GM23338 (cell line): ENCODE measurements around the gene LRRC47. TPM values are rescaled to one million over a fixed set of nuclear protein-coding genes. Genes with fewer than 3 reads are reported as not detected.
A peak's percentile ranks its signal among the peaks of the same experiment; 100 is the strongest.

Experiments used
- ATAC-seq: fragments of 200-7000 bp; cut with Tn5 transposase; 3 replicates; pipeline ENCODE4 v1.9.1; 2020
- DNase-seq: peaks from one replicate; pipeline ENCODE4 v3.0.0-alpha.2; 2015; ENCODE audit warnings: low spot score
- H2AFZ ChIP-seq: fragments of 200-600 bp; sonication (generic); 2 replicates; pipeline ENCODE4 v1.8.0; 2016; ENCODE audit warnings: antibody characterized with exemption, mild to moderate bottlenecking, moderate library complexity
- H3F3A ChIP-seq: fragments of 200-600 bp; sonication (generic); replicated peaks from 2 replicates; pipeline ENCODE4 v1.8.0; 2017; ENCODE audit warnings: antibody characterized with exemption, mixed run types, low read depth
- H3K27ac ChIP-seq: fragments of 200-600 bp; sonication (generic); 2 replicates; pipeline ENCODE4 v1.6.1; 2016; ENCODE audit warnings: low read depth
- H3K27me3 ChIP-seq: fragments of 200-600 bp; sonication (generic); 2 replicates; pipeline ENCODE4 v1.8.0; 2016; ENCODE audit warnings: mild to moderate bottlenecking, mixed run types, moderate library complexity; ENCODE audit not compliant: insufficient read depth
- H3K36me3 ChIP-seq: fragments of 200-600 bp; sonication (generic); 2 replicates; pipeline ENCODE4 v1.8.0; 2016; ENCODE audit warnings: mild to moderate bottlenecking; ENCODE audit not compliant: insufficient read depth
- H3K4me1 ChIP-seq: fragments of 200-600 bp; sonication (generic); 2 replicates; pipeline ENCODE4 v1.8.0; 2016; ENCODE audit warnings: mild to moderate bottlenecking, moderate library complexity; ENCODE audit not compliant: insufficient read depth
- H3K4me2 ChIP-seq: fragments of 200-600 bp; sonication (generic); 2 replicates; pipeline ENCODE4 v1.7.1; 2017; ENCODE audit warnings: mixed run types
- H3K4me3 ChIP-seq: fragments of 200-600 bp; sonication (generic); 2 replicates; pipeline ENCODE4 v1.6.1; 2016; ENCODE audit warnings: mixed run types
- H3K79me2 ChIP-seq: fragments of 200-600 bp; sonication (generic); replicated peaks from 2 replicates; pipeline ENCODE4 v1.8.0; 2017; ENCODE audit warnings: mild to moderate bottlenecking; ENCODE audit not compliant: insufficient read depth
- H3K9me2 ChIP-seq: fragments of 200-600 bp; sonication (generic); 2 replicates; pipeline ENCODE4 v1.8.0; 2017; ENCODE audit not compliant: insufficient read depth
- H4K20me1 ChIP-seq: fragments of 200-600 bp; sonication (generic); replicated peaks from 2 replicates; pipeline ENCODE4 v1.8.0; 2017; ENCODE audit warnings: mild to moderate bottlenecking; ENCODE audit not compliant: insufficient read depth
- H3K27ac Mint-ChIP-seq: 2 replicates; pipeline ENCODE4 v1.8.0; 2020; ENCODE audit warnings: inconsistent platforms, mild to moderate bottlenecking, moderate library complexity, mixed read lengths
- H3K27me3 Mint-ChIP-seq: 3 replicates; pipeline ENCODE4 v1.8.0; 2022; ENCODE audit warnings: low read depth, mild to moderate bottlenecking, moderate library complexity, mixed read lengths, inconsistent platforms; ENCODE audit not compliant: insufficient read depth, poor library complexity
- H3K36me3 Mint-ChIP-seq: 3 replicates; pipeline ENCODE4 v1.8.0; 2021; ENCODE audit warnings: low read depth, mild to moderate bottlenecking, inconsistent platforms, moderate library complexity, mixed read lengths
- H3K4me1 Mint-ChIP-seq: 3 replicates; pipeline ENCODE4 v1.8.0; 2020; ENCODE audit warnings: mild to moderate bottlenecking, inconsistent platforms, mixed read lengths
- H3K4me3 Mint-ChIP-seq: 3 replicates; pipeline ENCODE4 v1.8.0; 2021; ENCODE audit warnings: moderate library complexity, mild to moderate bottlenecking, inconsistent platforms, mixed read lengths
- H3K9me3 Mint-ChIP-seq: 3 replicates; pipeline ENCODE4 v1.8.0; 2020; ENCODE audit warnings: moderate library complexity, mild to moderate bottlenecking, inconsistent platforms, mixed read lengths
- EZH2 ChIP-seq: fragments of 200-600 bp; sonication (generic); IDR thresholded peaks from one replicate; pipeline ENCODE4 v1.8.0; 2017; ENCODE audit warnings: antibody characterized with exemption, mild to moderate bottlenecking, low read depth; ENCODE audit not compliant: unreplicated experiment
- EZH2phosphoT487 ChIP-seq: fragments of 200-600 bp; sonication (generic); IDR thresholded peaks from one replicate; pipeline ENCODE4 v1.8.1; 2018; ENCODE audit warnings: antibody characterized with exemption; ENCODE audit not compliant: unreplicated experiment
- NANOG ChIP-seq: IDR thresholded peaks from 2 replicates; pipeline ENCODE4 v1.6.1; 2016; ENCODE audit warnings: antibody characterized with exemption, borderline replicate concordance
- POLR2AphosphoS5 ChIP-seq: IDR thresholded peaks from 2 replicates; pipeline ENCODE4 v1.6.1; 2016; ENCODE audit warnings: antibody characterized with exemption, low read depth
- ZNF114 ChIP-seq: fragments of 250-450 bp; sonication (Bioruptor Pico); IDR thresholded peaks from 2 replicates; pipeline ENCODE4 v1.5.0; 2020; ENCODE audit warnings: mild to moderate bottlenecking, moderate library complexity
- ZNF331 ChIP-seq: fragments of 250-450 bp; sonication (Bioruptor Pico); IDR thresholded peaks from 2 replicates; pipeline ENCODE4 v1.5.0; 2020; ENCODE audit warnings: low read depth, mild to moderate bottlenecking, moderate library complexity
- ZNF462 ChIP-seq: fragments of 250-450 bp; sonication (Bioruptor Pico); IDR thresholded peaks from 2 replicates; pipeline ENCODE4 v1.5.0; 2020; ENCODE audit warnings: mild to moderate bottlenecking, moderate library complexity
- polyA plus RNA-seq: library from polyadenylated mRNA; unstranded; fragments of >200 nt; fragmentation: Nextera tagmentation; extraction: Ambion mirVana; gene quantifications from 2 replicates; pipeline ENCODE4 v1.2.1, GENCODE V29; 2016
- total RNA-seq: library from RNA; depleted of rRNA; stranded (reverse); fragments of >200 nt; shearing (Covaris generic); gene quantifications from 2 replicates; pipeline ENCODE4 v1.2.3, GENCODE V29; 2014

LRRC47 gene
- total and polyA plus RNA-seq, 2 experiments from 2014 or later, result 15.8 to 76.8 TPM

- no peak for TF ChIP-seq ZNF462 (CRISPR knock-in tag)
- no peak for TF ChIP-seq EZH2
These were observed 21.9 kb downstream of the LRRC47 start (continued) for GRCh38 chr1:3774276-3774945.

GRCh38 chr1:3773572-3774275, 22.6 kb downstream of the LRRC47 start:
- DNase-seq, result no peak
- H3K4me2 ChIP-seq, result peak overlapping the region; percentile 90; the same call in 1 of the 2 replicates
- H3K79me2 ChIP-seq, result no peaks in the 10 kb centered on the region
- peaks cover 6% of the 10 kb centered on the region; the same call in 1 of the 2 replicates for H3F3A ChIP-seq
- H3K9me3 Mint-ChIP-seq, result no peaks in the 10 kb centered on the region
- peak overlapping the region; percentile 61; the same call in 2 of the 3 replicates for H3K4me3 Mint-ChIP-seq
- H3K4me1 Mint-ChIP-seq, result peaks cover 19% of the 10 kb centered on the region
- no peaks in the 10 kb centered on the region for H3K9me2 ChIP-seq
- H3K4me3 ChIP-seq, result peak overlapping the region; percentile 64; the same call in 1 of the 2 replicates
- no peak overlapping the region for H3K27ac Mint-ChIP-seq
- peaks cover 13% of the 10 kb centered on the region; the same call in 1 of the 2 replicates for H3K4me1 ChIP-seq
- H2AFZ ChIP-seq, result no peak overlapping the region
- peaks cover 14% of the 10 kb centered on the region for H3K27me3 Mint-ChIP-seq
- no peaks in the 10 kb centered on the region for H3K27me3 ChIP-seq
- H3K27ac ChIP-seq, result no peak overlapping the region
- H4K20me1 ChIP-seq, result no peaks in the 10 kb centered on the region; the same call in 1 of the 2 replicates
- no peaks in the 10 kb centered on the region for H3K36me3 ChIP-seq
- no peak for ATAC-seq
- no peaks in the 10 kb centered on the region for H3K36me3 Mint-ChIP-seq
- TF ChIP-seq ZNF331 (CRISPR knock-in tag), result no peak
- no peak for TF ChIP-seq ZNF114
- TF ChIP-seq NANOG, result no peak
- no peak for TF ChIP-seq EZH2phosphoT487
- TF ChIP-seq POLR2AphosphoS5, result no peak
- TF ChIP-seq ZNF462 (CRISPR knock-in tag), result no peak
